GM19238 (cell line): Measurements from ENCODE around the gene HMGN5.

Experiments used
- DNase-seq: peaks from one replicate; pipeline ENCODE4 v3.0.0; 2011; ENCODE audit warnings: low spot score; ENCODE audit not compliant: insufficient read length

HMGN5 gene, protein sequence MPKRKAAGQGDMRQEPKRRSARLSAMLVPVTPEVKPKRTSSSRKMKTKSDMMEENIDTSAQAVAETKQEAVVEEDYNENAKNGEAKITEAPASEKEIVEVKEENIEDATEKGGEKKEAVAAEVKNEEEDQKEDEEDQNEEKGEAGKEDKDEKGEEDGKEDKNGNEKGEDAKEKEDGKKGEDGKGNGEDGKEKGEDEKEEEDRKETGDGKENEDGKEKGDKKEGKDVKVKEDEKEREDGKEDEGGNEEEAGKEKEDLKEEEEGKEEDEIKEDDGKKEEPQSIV

DNA sequence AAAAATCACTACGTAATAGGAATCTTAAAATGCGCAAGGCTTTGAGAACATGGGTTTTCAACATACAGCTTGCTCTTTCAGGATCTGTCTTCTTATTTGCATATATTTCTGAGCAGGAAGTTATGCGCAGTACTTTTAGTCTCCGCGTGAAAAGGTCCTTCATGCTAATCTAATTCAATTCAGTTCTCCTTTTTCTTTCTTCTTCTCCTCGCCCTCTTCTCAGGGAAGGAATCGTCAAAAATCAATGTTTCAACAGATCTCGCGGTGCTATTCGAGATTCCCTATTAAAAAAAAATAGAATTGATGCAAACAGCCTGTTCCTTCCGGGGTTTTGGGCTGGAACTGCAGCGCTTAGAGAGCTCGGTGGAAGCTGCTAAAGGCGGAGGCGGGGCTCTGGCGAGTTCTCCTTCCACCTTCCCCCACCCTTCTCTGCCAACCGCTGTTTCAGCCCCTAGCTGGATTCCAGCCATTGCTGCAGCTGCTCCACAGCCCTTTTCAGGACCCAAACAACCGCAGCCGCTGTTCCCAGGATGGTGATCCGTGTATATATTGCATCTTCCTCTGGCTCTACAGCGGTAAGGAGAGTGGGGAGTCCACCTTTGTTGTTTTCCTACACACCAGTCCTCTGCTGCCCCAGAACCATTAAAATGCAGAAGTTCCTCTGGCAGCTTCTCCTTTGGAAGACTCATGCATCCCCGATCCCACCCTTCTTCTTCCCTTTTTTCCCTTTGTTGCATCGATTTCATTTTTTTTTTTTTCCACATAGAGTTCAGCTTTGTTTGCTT is at the start of gene HMGN5, which contains the start of gene SH3BGRL:
Gene HMGN5 (minus strand): TSS at position 243 of the 785 bp plus-strand sequence. CDS start 80,364 bp downstream, outside the sequence.
Gene SH3BGRL (plus strand): TSS at position 432 of the 785 bp plus-strand sequence. CDS start 99 bp downstream, at position 531.
- peak; percentile 27 for DNase-seq

DNA sequence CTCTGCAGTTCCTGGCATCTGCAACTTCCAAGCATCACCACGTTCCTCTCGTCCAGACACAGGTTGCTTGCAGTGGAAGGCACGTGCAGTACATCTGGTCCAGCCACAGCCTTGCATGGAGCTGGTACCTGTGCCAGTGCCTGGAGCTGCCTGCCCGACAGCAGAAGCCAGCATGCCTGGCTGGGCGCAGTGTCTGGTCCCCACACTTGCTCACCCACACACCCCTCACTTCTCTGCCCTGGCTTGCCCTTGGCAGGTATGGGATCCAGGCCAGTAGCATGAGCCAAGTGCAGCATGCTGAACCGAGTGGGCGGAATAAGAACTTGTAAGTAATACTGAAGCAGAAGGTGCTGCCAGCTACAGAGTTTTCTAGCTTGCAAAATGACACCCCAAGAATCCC is 40.0 kb upstream of the HMGN5 start:
- DNase-seq, result no peak

DNA sequence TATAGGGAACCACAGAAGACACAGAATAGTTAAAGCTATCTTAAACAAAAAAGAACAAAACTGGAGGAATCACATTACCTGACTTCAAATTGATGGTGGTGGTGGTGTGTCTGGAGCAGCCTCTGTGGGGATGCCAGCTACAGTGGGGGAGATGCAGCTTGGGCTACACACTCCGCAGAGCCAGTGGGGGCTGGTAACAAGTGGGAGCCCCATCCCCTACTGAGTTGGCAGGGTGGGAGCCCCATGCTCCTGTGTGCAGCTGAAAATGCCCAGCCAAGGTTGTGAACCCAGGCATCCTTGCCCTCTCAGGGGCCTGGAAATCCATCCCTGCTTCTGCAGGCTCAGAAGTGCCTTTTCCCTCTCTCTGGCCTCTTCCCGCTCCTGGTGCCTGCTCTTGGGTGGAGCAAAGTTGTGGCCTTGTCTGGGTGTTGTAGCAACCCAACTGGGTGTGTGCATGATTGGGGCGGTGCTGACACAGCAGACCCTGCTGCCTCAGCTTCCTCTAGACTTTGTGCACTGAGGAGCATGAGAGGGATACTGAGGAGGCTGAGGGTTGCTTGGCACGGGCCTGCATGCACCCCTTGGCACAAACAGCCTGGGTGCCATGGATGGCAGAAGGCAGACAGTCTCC is 39.1 kb upstream of the HMGN5 start:
- no peak for DNase-seq

DNA sequence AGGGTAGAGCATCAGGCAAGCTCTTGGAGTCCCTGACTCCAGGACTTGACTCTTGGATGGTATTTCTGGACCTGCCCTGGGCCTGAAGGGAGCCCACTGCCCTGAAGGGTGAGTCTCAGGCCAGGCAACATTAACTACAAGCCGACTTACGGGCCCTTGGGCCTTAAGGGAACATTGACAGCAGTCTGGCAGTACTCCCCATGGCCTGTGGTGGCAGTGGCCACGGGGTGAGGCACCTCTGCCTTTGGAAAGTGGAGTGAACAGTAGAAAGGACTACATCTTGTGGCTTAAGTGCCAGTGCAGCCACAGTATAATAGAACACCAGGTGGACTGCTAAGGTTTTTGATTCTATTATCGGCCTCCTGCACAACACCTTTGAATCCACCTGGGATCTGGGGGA is 36.5 kb upstream of the HMGN5 start:
- DNase-seq, result no peak

DNA sequence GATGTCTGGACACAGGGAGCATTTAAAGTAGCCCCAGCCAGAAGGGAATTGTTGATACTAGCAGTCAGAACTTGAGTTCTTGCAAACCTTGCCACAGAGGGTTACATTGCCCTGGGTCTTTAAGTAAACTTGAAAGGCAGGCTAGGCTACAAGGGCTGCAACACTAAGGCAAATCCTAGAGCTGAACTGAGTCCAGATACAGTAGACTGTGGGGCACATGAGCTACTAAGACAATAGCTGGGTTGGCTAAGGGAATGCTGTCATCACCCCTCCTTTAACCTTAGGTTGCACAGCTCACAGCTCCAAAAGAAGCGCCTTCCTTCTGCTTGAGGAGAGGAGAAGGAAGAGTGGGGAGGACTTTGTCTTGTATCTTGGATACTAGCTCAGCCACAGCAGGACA is 35.8 kb upstream of the HMGN5 start:
- no peak for DNase-seq

DNA sequence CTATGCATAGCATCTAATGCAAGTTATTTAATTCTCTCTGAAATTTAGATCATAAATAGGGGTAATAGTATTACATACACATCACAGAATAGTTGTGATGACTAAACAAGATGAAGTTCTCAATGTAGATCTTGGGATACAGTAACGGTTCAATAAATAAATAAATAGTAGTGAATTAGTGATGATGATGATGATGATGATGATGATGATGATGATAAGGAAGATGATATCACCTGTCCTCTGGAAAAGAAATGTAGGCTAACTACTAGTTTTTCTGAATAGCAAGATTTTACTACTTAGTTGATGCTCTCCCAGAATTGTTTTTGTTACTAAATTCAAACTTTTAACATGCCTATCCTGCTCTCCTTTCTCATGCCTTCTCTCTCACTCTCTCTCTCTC is 30.5 kb upstream of the HMGN5 start:
- DNase-seq, result no peak

DNA sequence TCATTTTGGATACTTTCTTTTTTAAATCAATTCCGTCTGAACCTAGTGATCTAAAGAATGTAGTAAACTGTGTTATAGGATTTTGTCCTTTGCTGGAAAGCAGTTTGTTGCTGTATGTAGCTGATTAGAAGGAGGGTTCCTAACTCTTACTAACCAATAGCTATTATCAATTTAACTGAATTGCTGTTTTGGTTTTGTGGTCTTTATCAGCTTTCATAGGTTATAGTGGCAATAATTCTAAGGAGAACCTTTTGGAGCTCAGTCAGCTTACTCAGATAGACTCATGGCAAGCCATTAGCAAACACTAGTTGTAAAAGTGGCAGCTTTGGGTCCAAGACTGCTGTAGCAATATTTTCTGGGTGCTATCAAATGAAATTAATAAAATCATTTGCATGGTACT is 29.8 kb upstream of the HMGN5 start:
- DNase-seq, result no peak

DNA sequence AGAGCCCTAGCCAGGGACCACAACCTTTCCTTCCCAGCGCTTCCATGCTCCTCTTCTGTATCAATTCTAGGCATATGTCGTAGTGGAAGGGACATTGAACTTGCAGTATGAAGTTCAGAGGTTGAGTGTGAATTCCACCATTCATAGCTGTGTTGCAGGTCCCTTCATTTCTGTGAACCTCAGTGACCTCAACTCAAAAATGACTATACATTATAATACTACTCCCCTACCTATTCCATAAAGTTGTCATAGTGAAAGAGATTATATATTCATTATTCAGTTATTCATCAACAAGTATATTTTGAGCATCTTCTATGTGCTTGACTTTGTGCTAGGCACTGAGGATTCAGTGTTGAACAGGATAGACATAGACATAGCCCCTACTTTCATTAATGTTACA is 28.2 kb upstream of the HMGN5 start:
- DNase-seq, result no peak

DNA sequence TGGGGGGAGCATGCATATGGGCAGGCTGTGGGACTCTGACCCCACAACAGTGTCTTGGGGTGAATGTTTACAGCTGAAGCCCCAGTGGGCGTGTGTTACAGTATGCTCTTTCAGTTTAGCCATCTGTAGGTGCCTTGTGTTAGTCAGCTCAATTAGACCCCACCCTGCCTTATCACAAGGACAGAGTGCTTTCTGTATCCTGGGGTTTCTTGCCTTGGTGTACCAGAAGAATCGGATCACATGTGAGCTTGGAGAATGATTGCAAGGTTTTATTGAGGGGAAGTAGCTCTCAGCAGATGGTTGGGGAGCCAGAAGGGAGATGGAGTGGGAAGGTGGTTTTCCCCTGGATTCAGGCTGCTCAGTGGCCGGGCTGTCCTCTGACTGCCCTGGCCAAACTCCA is 27.5 kb upstream of the HMGN5 start:
- no peak for DNase-seq

DNA sequence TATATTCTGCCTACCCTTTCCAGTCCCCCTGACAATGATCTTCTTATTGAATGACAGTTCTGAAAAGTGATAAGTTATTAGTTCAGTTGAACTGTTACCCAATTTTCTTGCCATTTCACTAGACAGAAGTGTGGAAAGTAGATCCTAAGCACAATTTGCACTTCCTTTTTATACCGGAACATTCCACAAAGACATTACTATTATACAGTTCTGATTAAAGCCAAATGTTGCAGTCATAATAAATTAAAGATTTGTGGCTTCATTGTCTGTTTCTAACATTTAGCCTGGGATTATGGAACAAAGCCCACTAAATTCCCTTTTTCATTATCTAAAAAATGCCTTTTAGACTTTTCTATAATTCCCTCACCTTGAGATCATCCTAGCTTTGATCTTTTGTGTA is 14.0 kb upstream of the HMGN5 start:
- no peak for DNase-seq

DNA sequence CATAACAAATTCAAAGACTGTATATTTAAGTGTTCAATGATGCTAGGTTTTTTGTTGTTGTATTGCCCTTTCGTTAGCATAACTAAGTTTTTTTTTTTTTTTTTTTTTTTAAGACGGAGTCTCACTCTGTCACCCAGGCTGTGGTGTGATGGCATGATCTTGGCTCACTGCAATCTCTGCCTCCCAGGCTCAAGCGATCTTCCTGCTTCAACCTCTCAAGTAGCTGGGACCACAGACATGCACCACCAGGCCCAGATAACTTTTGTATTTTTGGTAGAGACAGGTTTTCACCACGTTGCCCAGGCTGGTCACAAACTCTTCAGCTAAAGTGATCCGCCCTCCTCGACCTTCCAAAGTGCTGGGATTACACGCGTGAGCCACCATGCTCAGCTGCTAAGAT is 7.2 kb upstream of the HMGN5 start:
- no peak for DNase-seq

DNA sequence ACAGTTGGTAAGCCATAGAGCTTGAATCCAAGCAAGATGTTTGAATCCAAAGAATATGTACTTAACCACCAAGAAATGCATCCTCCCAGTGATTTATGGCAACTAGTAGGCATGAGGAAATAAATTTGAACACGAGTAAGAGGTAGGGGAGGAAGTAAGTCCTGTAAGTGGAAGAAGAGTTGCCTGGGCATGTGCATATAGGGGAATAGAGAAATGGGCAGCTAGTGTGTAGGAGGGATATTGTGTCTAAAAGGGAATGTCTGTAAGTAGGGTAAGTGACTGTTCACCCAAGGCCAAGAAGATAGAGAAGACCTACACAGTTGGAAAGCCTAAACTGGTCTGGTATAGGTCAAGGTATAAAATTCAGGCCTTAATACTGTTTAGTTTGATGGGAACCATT is 4.8 kb upstream of the HMGN5 start:
- no peak for DNase-seq

DNA sequence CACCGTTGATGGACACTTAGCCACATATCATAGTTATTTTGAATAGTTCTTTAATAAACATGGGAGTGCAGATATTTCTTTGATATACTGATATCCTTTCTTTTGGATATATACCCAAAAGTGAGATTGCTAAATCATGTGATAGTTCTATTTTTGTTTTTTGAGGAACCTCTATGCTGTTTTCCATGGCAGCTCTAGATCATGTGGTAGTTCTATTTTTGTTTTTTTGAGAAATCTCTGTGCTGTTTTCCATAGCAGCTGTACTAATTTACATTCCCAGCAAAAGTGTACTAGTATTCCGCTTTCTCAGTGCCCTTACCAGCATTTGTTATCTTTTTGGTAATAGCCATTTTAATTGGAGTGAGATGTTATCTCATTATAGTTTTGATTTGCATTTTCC is 3.8 kb upstream of the HMGN5 start:
- DNase-seq, result no peak

DNA sequence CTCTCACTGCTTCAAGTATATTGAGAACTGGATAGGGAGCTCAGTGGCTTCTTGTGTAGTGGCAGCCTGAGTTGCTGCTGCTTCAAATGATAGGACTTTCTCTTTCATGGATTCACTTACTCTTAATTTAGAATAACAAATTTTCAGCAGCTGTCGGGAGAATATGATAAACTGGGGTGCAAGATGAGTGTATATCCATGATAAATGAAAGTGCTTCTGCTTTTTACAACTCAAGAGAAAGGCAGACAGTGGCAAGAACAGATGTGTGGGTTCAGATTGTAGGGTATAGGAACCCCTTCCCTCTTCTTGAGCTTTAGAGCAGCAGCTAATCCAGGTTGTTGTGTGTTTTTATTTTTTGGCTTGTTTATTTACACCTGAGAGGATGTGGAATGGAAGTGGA is 1.2 kb upstream of the HMGN5 start:
- DNase-seq, result no peak

DNA sequence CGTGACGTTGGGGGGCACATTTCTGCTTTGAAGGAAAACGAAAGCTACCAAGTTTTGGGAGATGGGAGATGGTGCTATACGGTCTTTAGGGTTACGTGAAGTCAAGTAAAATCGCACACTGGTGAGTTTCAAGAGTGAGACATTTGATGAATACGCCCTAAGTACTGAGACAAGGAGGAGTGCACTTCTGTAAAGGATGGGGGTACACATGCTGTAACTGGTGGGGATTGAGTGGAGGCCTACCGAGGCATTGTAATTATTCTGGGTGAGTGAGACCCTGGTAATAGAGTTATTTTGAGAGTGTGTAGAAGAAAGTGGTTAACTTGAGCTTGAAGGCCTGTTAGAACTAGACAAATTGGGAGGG is 725 bp upstream of the HMGN5 start:
- DNase-seq, result no peak

DNA sequence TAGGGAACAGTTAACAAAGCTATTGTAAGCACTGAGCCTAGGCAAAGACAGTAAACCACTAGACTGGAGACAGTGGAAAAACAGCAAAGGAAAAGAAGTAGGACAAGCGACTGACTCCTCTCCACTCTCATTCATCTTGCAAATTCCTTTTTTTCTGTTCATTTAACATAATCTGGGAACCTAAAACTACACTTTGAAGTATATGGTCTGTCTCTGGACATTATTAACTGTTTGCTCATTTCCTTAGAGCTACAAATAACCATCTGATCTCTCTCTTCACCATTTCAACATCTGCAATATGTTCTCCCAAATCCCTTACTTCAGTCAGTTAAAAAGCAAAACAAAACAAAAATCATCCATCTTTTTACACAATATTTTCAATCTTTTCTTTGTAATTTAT is 642 bp downstream of the HMGN5 start:
- DNase-seq, result no peak

DNA sequence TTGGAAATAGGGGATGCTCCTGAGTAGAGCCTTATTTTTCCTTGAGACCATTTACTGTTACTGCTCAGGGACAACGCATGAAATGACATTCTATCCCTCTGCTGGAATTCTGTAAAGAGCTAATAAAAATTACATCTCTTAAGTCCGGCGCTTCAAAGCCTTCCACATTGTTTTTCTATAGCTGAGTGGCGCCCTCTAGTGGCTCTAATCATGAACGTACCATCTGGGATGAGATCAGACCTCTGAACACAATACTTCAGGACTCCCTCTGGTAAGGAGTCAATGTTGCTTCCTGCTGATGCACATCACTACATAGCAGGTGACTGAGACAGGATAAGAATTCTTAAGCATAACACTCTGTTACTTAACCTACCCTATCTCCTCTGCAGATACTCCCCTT is 6.0 kb downstream of the HMGN5 start:
- DNase-seq, result no peak

DNA sequence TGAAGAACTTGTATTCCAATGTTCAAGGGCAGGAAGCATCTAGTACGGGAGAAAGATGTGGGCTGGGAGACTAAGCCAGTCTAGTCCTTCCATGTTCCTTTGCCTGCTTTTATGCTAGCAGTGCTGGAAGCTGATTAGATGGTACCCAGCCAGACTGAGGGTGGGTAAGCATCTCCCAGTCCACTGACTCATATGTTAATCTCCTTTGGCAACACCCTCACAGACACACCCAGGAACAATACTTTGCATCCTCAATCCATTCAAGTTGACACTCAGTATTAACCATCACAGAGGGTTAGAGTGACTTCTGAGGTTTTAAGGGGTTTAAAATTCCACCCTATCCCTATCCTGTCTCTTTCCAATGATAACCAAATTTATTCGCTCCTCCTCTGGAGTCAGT is 6.5 kb downstream of the HMGN5 start:
- no peak for DNase-seq

DNA sequence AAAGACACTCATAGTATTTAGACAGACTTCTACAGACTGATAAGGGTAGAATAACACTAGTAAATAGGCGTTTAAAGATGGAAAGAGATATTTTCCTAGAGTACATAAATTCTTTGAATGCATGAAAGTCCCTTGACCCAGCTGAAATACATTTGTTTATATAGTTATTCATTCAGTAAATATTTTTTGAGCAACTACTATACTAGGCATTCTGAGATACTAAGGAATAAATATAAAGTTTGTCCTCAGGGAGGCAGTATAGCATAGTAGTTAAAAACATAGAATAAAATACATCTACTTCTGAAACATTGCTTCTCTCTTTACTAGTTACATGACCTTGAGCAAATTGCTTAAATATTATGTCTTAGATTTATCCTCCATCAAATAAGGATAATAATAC is 27.4 kb downstream of the HMGN5 start:
- DNase-seq, result no peak

DNA sequence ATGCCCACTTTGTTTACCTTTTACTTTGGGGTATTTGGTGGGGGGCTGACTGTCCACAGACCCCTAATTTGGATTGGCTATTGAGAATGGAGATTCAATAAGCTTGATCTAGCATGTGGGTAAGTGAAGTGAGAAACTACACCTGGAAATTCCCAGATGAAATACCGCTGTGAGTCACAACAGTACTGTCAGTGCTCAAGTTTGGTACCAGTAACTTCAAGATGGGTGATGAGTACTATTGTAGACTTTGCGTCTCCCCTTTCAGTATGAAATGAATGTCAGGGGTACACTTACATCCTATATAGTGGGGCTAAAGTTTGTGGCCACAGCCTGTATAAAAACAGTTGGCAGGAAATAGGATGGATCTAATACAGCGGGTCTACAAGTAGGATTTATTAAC is 33.3 kb downstream of the HMGN5 start:
- DNase-seq, result no peak

DNA sequence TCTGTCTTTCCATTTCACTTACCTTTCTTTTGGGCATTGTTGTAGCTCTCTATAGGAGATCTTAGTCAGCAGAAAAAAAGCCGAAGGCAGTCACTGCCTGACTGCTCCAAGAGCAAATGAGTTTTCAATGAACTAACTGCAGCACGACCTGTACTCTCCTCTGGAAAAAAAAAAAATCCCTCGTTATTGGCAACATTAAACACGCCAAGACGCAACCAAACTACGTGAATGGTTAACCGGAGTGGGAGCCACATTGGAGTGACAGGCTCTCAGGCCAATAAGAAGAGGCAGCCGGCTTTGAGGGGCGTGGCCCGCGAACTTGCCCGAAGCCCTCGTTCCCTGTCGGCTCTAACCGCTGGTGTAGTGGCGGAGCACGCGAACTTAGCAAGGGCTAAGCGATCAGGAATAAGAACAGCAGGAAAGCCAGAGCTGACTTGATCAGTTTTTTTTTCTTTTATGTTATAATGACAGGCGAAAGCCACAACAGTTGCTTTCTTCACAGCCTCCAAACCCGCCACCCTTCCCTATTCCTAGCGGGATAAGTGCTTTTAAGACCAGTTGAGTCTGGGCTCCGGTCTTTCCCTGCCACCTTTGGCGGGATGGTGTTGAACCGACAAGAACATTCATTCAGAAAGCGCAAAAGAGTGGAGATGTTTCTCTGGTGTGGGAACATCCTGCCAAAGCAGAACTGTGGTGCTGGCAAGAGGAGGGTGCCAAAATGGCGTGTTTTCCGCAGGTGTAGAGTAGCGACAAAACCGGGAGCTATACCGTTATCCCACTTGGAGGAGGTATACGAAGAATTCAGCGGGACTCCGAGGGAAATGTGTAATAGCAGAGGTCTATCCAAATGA is 80.0 kb downstream of the HMGN5 start:
- DNase-seq, result peak; percentile 37

DNA sequence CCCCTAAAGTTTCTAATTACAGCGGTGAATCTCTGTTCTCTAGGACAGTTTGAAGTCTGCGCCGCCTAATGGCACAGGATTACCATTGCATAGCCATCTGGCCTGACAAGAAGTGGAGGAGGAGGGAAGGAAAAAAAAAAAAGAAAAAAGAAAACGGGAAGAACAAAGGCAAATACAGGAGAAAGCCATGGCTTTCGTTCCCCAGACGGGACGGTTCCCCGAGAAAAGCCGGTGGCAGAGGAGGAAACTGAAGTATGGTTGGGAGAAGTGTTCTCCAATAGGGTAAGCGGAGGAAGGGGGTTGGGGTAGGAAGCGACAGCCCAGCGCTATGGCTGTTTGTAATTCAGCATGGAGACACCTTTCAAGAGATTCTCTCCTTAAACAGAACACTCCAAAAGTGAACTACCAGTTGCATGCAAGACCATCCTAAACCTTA is 80.8 kb downstream of the HMGN5 start:
- DNase-seq, result no peak
